ENCODE data around the gene BCL7A.
A peak's percentile ranks its signal among the peaks of the same experiment; 100 is the strongest.

BCL7A gene

DNA sequence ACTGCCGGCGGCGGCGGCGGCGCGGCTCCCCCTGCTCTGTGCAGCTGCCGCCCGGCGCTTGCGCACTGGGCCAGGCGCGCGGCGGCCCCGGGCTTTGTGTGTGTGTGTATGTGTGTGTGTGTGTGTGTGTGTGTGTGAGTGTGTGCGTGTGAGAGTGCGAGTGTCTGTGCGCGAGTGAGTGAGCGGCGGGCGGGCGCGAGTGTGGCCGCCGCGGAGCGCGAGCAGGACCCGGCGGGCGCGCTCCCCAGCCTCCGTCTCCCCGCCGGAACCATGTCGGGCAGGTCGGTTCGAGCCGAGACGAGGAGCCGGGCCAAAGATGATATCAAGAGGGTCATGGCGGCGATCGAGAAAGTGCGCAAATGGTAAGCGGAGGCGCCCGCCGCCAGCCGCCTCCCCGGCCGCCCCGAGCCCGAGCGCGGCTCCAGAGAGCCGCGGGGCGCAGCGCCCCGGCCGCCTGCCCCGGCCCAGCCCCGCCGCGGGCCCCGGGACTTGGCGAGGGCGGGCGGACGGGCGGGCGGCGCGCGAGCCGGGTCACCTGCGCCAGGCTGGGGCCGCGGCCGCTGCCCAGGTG, at the start of gene BCL7A:
TSS of gene BCL7A (plus strand) at position 63 of the 571 bp plus-strand sequence. CDS start at position 271, 208 bp downstream.
- peaks cover 87% of the 10 kb centered on the region for H3K79me2 ChIP-seq (ENCODE audit: insufficient read depth, low read length)
- H2AFZ ChIP-seq (ENCODE audit: low read depth, low read length, severe bottlenecking) = no peak within 1 kb of the TSS

GRCh38 chr12:121974026-121974985, 47.4 kb upstream of the BCL7A start:
- Histone ChIP-seq H2AFZ (ENCODE audit: low read depth, low read length, severe bottlenecking) (no peak overlapping the region), H3K9me2 (replicated peaks; ENCODE audit: insufficient read depth, low read length) (no peaks in the 10 kb centered on the region), H3K27me3 (ENCODE audit: low read length) (no peaks in the 10 kb centered on the region), H4K20me1 (ENCODE audit: low read depth, low read length) (no peaks in the 10 kb centered on the region), H3K4me2 (ENCODE audit: low read depth, low read length, poor library complexity, severe bottlenecking) (no peak overlapping the region), H3K79me2 (ENCODE audit: insufficient read depth, low read length) (no peaks in the 10 kb centered on the region), H3K4me3 (ENCODE audit: insufficient read depth, low read length, poor library complexity, severe bottlenecking) (no peak overlapping the region), H3K36me3 (ENCODE audit: low read length) (no peaks in the 10 kb centered on the region), H3F3A (ENCODE audit: insufficient read depth) (peaks cover 9% of the 10 kb centered on the region), H3K9me3 (ENCODE audit: insufficient read depth, low read length) (peaks cover 5% of the 10 kb centered on the region; the same call in 1 of the 2 replicates), H3K27ac (ENCODE audit: low read depth, low read length) (no peak overlapping the region), H3K9ac (ENCODE audit: low read length) (no peak overlapping the region)
- no peak for TF ChIP-seq EZH2phosphoT487 (conservative IDR thresholded peaks at IDR 0.05; ENCODE audit: low read length)
- TF ChIP-seq, protein P1, sequence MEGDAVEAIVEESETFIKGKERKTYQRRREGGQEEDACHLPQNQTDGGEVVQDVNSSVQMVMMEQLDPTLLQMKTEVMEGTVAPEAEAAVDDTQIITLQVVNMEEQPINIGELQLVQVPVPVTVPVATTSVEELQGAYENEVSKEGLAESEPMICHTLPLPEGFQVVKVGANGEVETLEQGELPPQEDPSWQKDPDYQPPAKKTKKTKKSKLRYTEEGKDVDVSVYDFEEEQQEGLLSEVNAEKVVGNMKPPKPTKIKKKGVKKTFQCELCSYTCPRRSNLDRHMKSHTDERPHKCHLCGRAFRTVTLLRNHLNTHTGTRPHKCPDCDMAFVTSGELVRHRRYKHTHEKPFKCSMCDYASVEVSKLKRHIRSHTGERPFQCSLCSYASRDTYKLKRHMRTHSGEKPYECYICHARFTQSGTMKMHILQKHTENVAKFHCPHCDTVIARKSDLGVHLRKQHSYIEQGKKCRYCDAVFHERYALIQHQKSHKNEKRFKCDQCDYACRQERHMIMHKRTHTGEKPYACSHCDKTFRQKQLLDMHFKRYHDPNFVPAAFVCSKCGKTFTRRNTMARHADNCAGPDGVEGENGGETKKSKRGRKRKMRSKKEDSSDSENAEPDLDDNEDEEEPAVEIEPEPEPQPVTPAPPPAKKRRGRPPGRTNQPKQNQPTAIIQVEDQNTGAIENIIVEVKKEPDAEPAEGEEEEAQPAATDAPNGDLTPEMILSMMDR (IDR thresholded peaks at IDR 0.05; ENCODE audit: insufficient read depth, low read length, poor library complexity, severe bottlenecking) = no peak

More for the DNA sequence above, at the start of gene BCL7A:
- Histone ChIP-seq H3K27me3 (ENCODE audit: low read length) (no peaks in the 10 kb centered on the region), H3K27ac (ENCODE audit: low read depth, low read length) (peak within 1 kb of the TSS; percentile 100), H3K9me3 (ENCODE audit: insufficient read depth, low read length) (peaks cover 21% of the 10 kb centered on the region; the same call in 1 of the 2 replicates), H3K4me3 (ENCODE audit: insufficient read depth, low read length, poor library complexity, severe bottlenecking) (peak within 1 kb of the TSS; percentile 66), H3F3A (ENCODE audit: insufficient read depth) (peaks cover 75% of the 10 kb centered on the region), H4K20me1 (ENCODE audit: low read depth, low read length) (no peaks in the 10 kb centered on the region), H3K9ac (ENCODE audit: low read length) (peak within 1 kb of the TSS; percentile 100), H3K9me2 (replicated peaks; ENCODE audit: insufficient read depth, low read length) (no peaks in the 10 kb centered on the region), H3K4me2 (ENCODE audit: low read depth, low read length, poor library complexity, severe bottlenecking) (peak within 1 kb of the TSS; percentile 99), H3K36me3 (ENCODE audit: low read length) (peaks cover 26% of the 10 kb centered on the region)
- TF ChIP-seq, protein P1 (IDR thresholded peaks at IDR 0.05; ENCODE audit: insufficient read depth, low read length, poor library complexity, severe bottlenecking) = no peak
- TF ChIP-seq EZH2phosphoT487 (conservative IDR thresholded peaks at IDR 0.05; ENCODE audit: low read length) = no peak

DNA sequence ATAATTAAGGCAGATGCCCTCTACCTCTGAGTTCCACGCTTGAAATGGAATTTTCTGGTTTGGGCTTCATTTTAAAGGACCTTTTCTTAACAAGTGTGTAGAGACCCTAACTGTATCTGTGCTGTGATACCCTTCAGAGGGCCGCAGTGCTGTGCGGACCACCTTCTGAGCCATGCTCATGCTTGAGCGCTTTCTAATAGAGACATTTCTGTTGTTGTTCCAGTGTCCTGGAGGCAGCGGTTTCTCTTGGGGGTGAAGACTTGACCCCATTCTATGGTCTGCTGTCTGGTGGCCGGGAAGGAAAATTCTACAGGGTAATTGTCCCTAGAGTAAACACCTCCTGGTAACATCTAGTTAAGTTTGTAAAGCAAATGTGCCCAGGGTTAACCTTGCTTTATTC, 46.7 kb upstream of the BCL7A start:
- no peak overlapping the region for H3K9ac ChIP-seq (ENCODE audit: low read length)

More for the DNA sequence above, 46.7 kb upstream of the BCL7A start:
- Histone ChIP-seq H3K27me3 (ENCODE audit: low read length) (no peaks in the 10 kb centered on the region), H3K9me2 (replicated peaks; ENCODE audit: insufficient read depth, low read length) (no peaks in the 10 kb centered on the region), H3K4me3 (ENCODE audit: insufficient read depth, low read length, poor library complexity, severe bottlenecking) (no peak overlapping the region), H3K9me3 (ENCODE audit: insufficient read depth, low read length) (peaks cover 5% of the 10 kb centered on the region; the same call in 1 of the 2 replicates), H3K27ac (ENCODE audit: low read depth, low read length) (no peak overlapping the region), H3K79me2 (ENCODE audit: insufficient read depth, low read length) (no peaks in the 10 kb centered on the region), H3K4me2 (ENCODE audit: low read depth, low read length, poor library complexity, severe bottlenecking) (no peak overlapping the region), H2AFZ (ENCODE audit: low read depth, low read length, severe bottlenecking) (no peak overlapping the region), H3F3A (ENCODE audit: insufficient read depth) (peaks cover 14% of the 10 kb centered on the region), H3K36me3 (ENCODE audit: low read length) (no peaks in the 10 kb centered on the region), H4K20me1 (ENCODE audit: low read depth, low read length) (no peaks in the 10 kb centered on the region)
- TF ChIP-seq, protein P1 (IDR thresholded peaks at IDR 0.05; ENCODE audit: insufficient read depth, low read length, poor library complexity, severe bottlenecking) = no peak
- no peak for TF ChIP-seq EZH2phosphoT487 (conservative IDR thresholded peaks at IDR 0.05; ENCODE audit: low read length)

Data from SU-DHL-6 (cell line).